OCI-LY3 (cell line): Measurements from ENCODE around the gene CBY1.

Source experiments
- EZH2phosphoT487 ChIP-seq: fragments of 200-600 bp; shearing (Covaris generic); IDR thresholded peaks from 2 replicates; pipeline ENCODE4 v1.6.1; 2018; ENCODE audit warnings: antibody characterized with exemption, mixed run types, low read depth
- TF ChIP-seq, protein P1 (sequence below): fragments of 200-600, 300-600 bp; sonication (generic); IDR thresholded peaks from 2 replicates; pipeline ENCODE4 v1.5.1; 2014; ENCODE audit warnings: antibody characterized with exemption, low read length, low read depth

DNA sequence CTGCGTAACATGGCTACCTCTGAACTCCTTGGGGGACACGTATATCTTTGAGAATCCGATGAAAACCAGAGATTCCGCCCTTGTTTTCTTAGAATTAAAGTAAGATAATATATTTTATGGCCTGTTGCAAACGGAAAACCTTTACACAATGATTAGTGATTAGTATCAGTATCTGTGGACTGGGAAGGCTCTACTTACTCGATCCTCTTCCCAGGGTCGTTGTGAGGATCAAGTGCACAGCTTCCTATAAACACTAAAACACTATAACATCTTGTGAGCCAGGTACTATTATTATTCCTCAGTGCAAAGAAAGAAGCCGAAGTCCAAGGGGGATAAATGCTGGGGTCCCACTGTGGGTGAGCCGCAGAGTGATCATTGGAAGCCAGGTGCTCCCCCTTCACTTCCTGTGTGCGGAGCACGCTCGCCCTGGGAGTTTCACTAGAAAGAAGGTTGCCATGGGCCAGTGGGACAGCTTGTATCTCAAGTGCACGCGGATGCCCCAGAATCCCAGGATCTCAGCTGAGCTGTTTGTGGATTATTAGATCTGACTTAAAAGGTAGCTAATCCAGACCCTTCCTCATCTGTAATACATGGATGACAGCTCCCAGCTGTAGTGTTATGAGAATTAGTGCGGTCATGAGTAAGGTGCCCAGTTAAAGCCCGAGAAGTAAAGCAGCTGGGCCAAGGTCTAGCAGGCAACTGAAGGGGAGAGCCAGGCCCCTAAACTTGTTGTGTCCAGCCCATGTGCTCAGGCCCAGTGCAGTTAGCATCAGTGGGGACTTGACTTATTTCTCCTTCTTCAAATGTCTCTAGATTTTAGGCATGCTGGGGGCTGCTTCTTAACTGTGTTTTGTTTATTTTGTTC, 839 bp downstream of the CBY1 start:
- TF ChIP-seq, protein P1, sequence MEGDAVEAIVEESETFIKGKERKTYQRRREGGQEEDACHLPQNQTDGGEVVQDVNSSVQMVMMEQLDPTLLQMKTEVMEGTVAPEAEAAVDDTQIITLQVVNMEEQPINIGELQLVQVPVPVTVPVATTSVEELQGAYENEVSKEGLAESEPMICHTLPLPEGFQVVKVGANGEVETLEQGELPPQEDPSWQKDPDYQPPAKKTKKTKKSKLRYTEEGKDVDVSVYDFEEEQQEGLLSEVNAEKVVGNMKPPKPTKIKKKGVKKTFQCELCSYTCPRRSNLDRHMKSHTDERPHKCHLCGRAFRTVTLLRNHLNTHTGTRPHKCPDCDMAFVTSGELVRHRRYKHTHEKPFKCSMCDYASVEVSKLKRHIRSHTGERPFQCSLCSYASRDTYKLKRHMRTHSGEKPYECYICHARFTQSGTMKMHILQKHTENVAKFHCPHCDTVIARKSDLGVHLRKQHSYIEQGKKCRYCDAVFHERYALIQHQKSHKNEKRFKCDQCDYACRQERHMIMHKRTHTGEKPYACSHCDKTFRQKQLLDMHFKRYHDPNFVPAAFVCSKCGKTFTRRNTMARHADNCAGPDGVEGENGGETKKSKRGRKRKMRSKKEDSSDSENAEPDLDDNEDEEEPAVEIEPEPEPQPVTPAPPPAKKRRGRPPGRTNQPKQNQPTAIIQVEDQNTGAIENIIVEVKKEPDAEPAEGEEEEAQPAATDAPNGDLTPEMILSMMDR: no peak
- TF ChIP-seq EZH2phosphoT487: no peak
